Caco-2 (cell line): ENCODE data around the gene BRF1. TPM values are rescaled to one million over a fixed set of nuclear protein-coding genes. Genes with fewer than 3 reads are reported as not detected.

ENCODE experiments used
- BruUV-seq: library from RNA; stranded (reverse); fragments of 400-500 nt; replicated peaks from 2 replicates; lab custom pipeline; 2021; lab: Mats Ljungman, UMichigan
- CTCF ChIA-PET: fragments of 300-600 bp; sonication (Branson Sonifier 250); formaldehyde crosslinking; loops from one replicate; lab custom pipeline; 2022; ENCODE audit warnings: antibody characterized with exemption; lab: Charles Lee
- POLR2A ChIA-PET: fragments of 300-600 bp; sonication (Branson Sonifier 250); formaldehyde crosslinking; loops from one replicate; lab custom pipeline; 2022; ENCODE audit warnings: antibody characterized with exemption; lab: Charles Lee
- DNase-seq, 2 experiments: peaks; one replicate each; pipeline versions ENCODE4 v3.0.0 to v3.0.0-alpha.2; 2020 to 2022
- H3K27me3 ChIP-seq: replicated peaks from 2 replicates; pipeline ENCODE4 v1.6.0; 2011; ENCODE audit warnings: low read length; ENCODE audit not compliant: control insufficient read depth, insufficient read depth
- H3K36me3 ChIP-seq: 2 replicates; pipeline ENCODE4 v1.5.1; 2011; ENCODE audit warnings: low read length; ENCODE audit not compliant: control insufficient read depth, insufficient read depth
- H3K4me1 ChIP-seq: fragments of 250-450 bp; sonication (Bioruptor Pico); 2 replicates; pipeline ENCODE4 v1.5.1; 2020; ENCODE audit warnings: mild to moderate bottlenecking
- H3K4me3 ChIP-seq: 2 replicates; pipeline ENCODE4 v1.5.1; 2011; ENCODE audit warnings: low read depth, mild to moderate bottlenecking, control low read depth, low read length
- H3K9me3 ChIP-seq: fragments of 250-450 bp; sonication (Bioruptor Pico); 2 replicates; pipeline ENCODE4 v1.5.1; 2020; ENCODE audit warnings: mild to moderate bottlenecking, moderate library complexity
- H3K27ac Mint-ChIP-seq: one replicate; pipeline ENCODE4 v1.8.0; 2022; ENCODE audit warnings: mixed read lengths; ENCODE audit not compliant: unreplicated experiment
- H3K27me3 Mint-ChIP-seq: one replicate; pipeline ENCODE4 v1.8.0; 2022; ENCODE audit warnings: mixed read lengths; ENCODE audit not compliant: insufficient read depth, unreplicated experiment
- H3K36me3 Mint-ChIP-seq: one replicate; pipeline ENCODE4 v1.8.0; 2022; ENCODE audit warnings: mild to moderate bottlenecking, mixed read lengths; ENCODE audit not compliant: insufficient read depth, unreplicated experiment
- H3K4me1 Mint-ChIP-seq: one replicate; pipeline ENCODE4 v1.8.0; 2022; ENCODE audit warnings: low read depth, mixed read lengths; ENCODE audit not compliant: unreplicated experiment
- H3K4me3 Mint-ChIP-seq: one replicate; pipeline ENCODE4 v1.8.0; 2022; ENCODE audit warnings: mild to moderate bottlenecking, moderate library complexity, mixed read lengths; ENCODE audit not compliant: unreplicated experiment
- H3K9me3 Mint-ChIP-seq: one replicate; pipeline ENCODE4 v1.8.0; 2022; ENCODE audit warnings: mixed read lengths; ENCODE audit not compliant: unreplicated experiment
- intact Hi-C: fragments of 100-400 bp; cut with micrococcal nuclease; formaldehyde crosslinking; loops from one replicate; pipeline ENCODE4 v1.10.0; 2022; ENCODE audit not compliant: unreplicated experiment
- total RNA-seq: library from RNA; stranded (reverse); gene quantifications from 2 replicates; pipeline ENCODE4 v1.2.3, GENCODE V29; 2022
- TF ChIP-seq, protein P1 (sequence below), 2 experiments: fragments of 200-600 bp in 1 of 2; IDR thresholded peaks; 1 replicate in 1 of 2; 2 replicates in 1 of 2; pipeline versions ENCODE4 v1.5.1 to v1.8.0; 2011 to 2022; ENCODE audit warnings: antibody characterized with exemption in 1 of 2, control low read depth in 1 of 2, inconsistent platforms in 1 of 2, low read depth in 1 of 2, low read length in 1 of 2, mild to moderate bottlenecking in 1 of 2, moderate library complexity in 1 of 2; ENCODE audit not compliant: insufficient read depth in 1 of 2, severe bottlenecking in 1 of 2, unreplicated experiment in 1 of 2

Gene BRF1
- total RNA-seq, 1 experiment from 2014 or later: 43.6 TPM

- no peaks in the 10 kb centered on the region for H3K9me3 Mint-ChIP-seq
- H3K27me3 Mint-ChIP-seq: no peaks in the 10 kb centered on the region
- TF ChIP-seq, protein P1, sequence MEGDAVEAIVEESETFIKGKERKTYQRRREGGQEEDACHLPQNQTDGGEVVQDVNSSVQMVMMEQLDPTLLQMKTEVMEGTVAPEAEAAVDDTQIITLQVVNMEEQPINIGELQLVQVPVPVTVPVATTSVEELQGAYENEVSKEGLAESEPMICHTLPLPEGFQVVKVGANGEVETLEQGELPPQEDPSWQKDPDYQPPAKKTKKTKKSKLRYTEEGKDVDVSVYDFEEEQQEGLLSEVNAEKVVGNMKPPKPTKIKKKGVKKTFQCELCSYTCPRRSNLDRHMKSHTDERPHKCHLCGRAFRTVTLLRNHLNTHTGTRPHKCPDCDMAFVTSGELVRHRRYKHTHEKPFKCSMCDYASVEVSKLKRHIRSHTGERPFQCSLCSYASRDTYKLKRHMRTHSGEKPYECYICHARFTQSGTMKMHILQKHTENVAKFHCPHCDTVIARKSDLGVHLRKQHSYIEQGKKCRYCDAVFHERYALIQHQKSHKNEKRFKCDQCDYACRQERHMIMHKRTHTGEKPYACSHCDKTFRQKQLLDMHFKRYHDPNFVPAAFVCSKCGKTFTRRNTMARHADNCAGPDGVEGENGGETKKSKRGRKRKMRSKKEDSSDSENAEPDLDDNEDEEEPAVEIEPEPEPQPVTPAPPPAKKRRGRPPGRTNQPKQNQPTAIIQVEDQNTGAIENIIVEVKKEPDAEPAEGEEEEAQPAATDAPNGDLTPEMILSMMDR (IDR thresholded peaks at IDR 0.05; ENCODE audit: insufficient read depth in 1 of 2, low read depth in 1 of 2, low read length in 1 of 2, severe bottlenecking in 1 of 2, unreplicated experiment in 1 of 2): no peak
- intact Hi-C loops: no loop called here
- H3K27me3 ChIP-seq: no peaks in the 10 kb centered on the region
- peaks cover 10% of the 10 kb centered on the region for H3K4me1 Mint-ChIP-seq
- H3K4me3 Mint-ChIP-seq: no peak overlapping the region
- BruUV-seq: no TSS peak
- ChIA-PET POLR2A (no interaction called here), CTCF (interaction anchor here (0.5 kb wide), 1 partner anchor 45 kb away, joined by 3 read pairs; no protein-coding TSS in a partner anchor)
- no peak for DNase-seq
- no peak overlapping the region for H3K27ac Mint-ChIP-seq
- H3K4me1 ChIP-seq: no peaks in the 10 kb centered on the region
- no peaks in the 10 kb centered on the region for H3K9me3 ChIP-seq
- peaks cover 5% of the 10 kb centered on the region for H3K36me3 Mint-ChIP-seq
- H3K36me3 ChIP-seq: no peaks in the 10 kb centered on the region; the same call in 1 of the 2 replicates
- no peak overlapping the region for H3K4me3 ChIP-seq
Observed at GRCh38 chr14:105326891-105327694, 26.3 kb upstream of the BRF1 start.

DNA sequence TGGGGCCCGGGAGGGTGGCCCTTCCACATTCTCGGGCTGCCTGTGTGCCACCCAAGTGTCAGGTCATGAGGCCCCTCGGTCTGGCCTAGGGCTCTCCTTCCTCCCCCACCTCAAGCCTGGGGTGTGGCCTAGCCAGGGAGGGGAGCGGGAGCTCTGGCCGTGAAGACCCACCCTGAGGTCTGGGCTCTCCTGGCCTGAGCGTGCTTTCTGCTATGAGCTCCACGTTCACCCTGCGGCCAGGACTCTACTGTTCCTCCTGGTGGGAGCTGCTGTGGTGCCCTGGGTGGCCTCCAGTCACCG, 25.7 kb upstream of the BRF1 start:
- H3K4me3 Mint-ChIP-seq: no peak overlapping the region
- BruUV-seq: no TSS peak
- Histone ChIP-seq H3K4me1 (no peaks in the 10 kb centered on the region), H3K36me3 (no peaks in the 10 kb centered on the region; the same call in 1 of the 2 replicates), H3K4me3 (no peak overlapping the region), H3K9me3 (no peaks in the 10 kb centered on the region), H3K27me3 (no peaks in the 10 kb centered on the region)
- peaks cover 5% of the 10 kb centered on the region for H3K36me3 Mint-ChIP-seq
- peaks cover 10% of the 10 kb centered on the region for H3K4me1 Mint-ChIP-seq
- POLR2A ChIA-PET: no interaction called here
- no peaks in the 10 kb centered on the region for H3K9me3 Mint-ChIP-seq
- DNase-seq: no peak
- TF ChIP-seq, protein P1 (IDR thresholded peaks at IDR 0.05; ENCODE audit: insufficient read depth in 1 of 2, low read depth in 1 of 2, low read length in 1 of 2, severe bottlenecking in 1 of 2, unreplicated experiment in 1 of 2): no peak
- CTCF ChIA-PET: interaction anchor here (0.5 kb wide), 1 partner anchor 44 kb away, joined by 3 read pairs; no protein-coding TSS in a partner anchor
- intact Hi-C loops: no loop called here
- H3K27ac Mint-ChIP-seq: no peak overlapping the region
- no peaks in the 10 kb centered on the region for H3K27me3 Mint-ChIP-seq

GRCh38 chr14:105325716-105326567, 25.1 kb upstream of the BRF1 start:
- no peaks in the 10 kb centered on the region for H3K9me3 ChIP-seq
- no peak overlapping the region for H3K4me3 ChIP-seq
- peaks cover 5% of the 10 kb centered on the region for H3K36me3 Mint-ChIP-seq
- peaks cover 10% of the 10 kb centered on the region for H3K4me1 Mint-ChIP-seq
- intact Hi-C loops: no loop called here
- no peak overlapping the region for H3K4me3 Mint-ChIP-seq
- ChIA-PET CTCF (interaction anchor here (0.5 to 0.7 kb wide), 2 partner anchors 43 to 200 kb away, joined by 3 read pairs; no protein-coding TSS in a partner anchor), POLR2A (interaction anchor here (1.4 kb wide), 1 partner anchor 25 kb away, joined by 3 read pairs; no protein-coding TSS in a partner anchor)
- no peaks in the 10 kb centered on the region for H3K9me3 Mint-ChIP-seq
- no peak for DNase-seq
- no peaks in the 10 kb centered on the region for H3K27me3 Mint-ChIP-seq
- H3K36me3 ChIP-seq: no peaks in the 10 kb centered on the region; the same call in 1 of the 2 replicates
- BruUV-seq: no TSS peak
- TF ChIP-seq, protein P1 (IDR thresholded peaks at IDR 0.05; ENCODE audit: insufficient read depth in 1 of 2, low read depth in 1 of 2, low read length in 1 of 2, severe bottlenecking in 1 of 2, unreplicated experiment in 1 of 2): no peak
- no peak overlapping the region for H3K27ac Mint-ChIP-seq
- no peaks in the 10 kb centered on the region for H3K27me3 ChIP-seq
- H3K4me1 ChIP-seq: no peaks in the 10 kb centered on the region
